H1 (cell line): ENCODE data around the gene TMEM135. TPM values are rescaled to one million over a fixed set of nuclear protein-coding genes. Genes with fewer than 3 reads are reported as not detected.

Experiments
- CTCF ChIA-PET: fragments of 300-600 bp; sonication (Branson Sonifier 250); formaldehyde crosslinking; loops from one replicate; lab custom pipeline; 2021; ENCODE audit not compliant: partially characterized antibody; lab: Charles Lee
- POLR2A ChIA-PET: fragments of 300-600 bp; sonication (Branson Sonifier 250); formaldehyde crosslinking; loops from one replicate; lab custom pipeline; 2021; ENCODE audit warnings: inconsistent platforms; ENCODE audit not compliant: partially characterized antibody; lab: Charles Lee
- DNase-seq, 2 experiments: peaks; one replicate each; pipeline versions ENCODE4 v3.0.0 to v3.0.0-alpha.2; 2010 to 2022; ENCODE audit warnings: low spot score in 2 of 2, low read depth in 1 of 2, mixed read lengths in 1 of 2
- FAIRE-seq: peaks from 2 replicates; lab custom pipeline; 2011; peaks lifted over from hg19 to GRCh38; lab: Jason Lieb, UNC
- H2AFZ ChIP-seq: 2 replicates; pipeline ENCODE4 v1.8.1; 2012; ENCODE audit warnings: low read length, inconsistent platforms
- H2AK5ac ChIP-seq: 2 replicates; pipeline ENCODE4 v1.6.1; 2013; ENCODE audit warnings: low read depth, low read length
- H2BK120ac ChIP-seq: replicated peaks from 2 replicates; pipeline ENCODE3; 2013; ENCODE audit warnings: low read depth, low read length, inconsistent platforms
- H2BK12ac ChIP-seq: 2 replicates; pipeline ENCODE4 v1.6.1; 2013; ENCODE audit warnings: low read depth, low read length
- H2BK15ac ChIP-seq: 2 replicates; pipeline ENCODE4 v1.6.1; 2013; ENCODE audit warnings: low read length
- H2BK20ac ChIP-seq: 2 replicates; pipeline ENCODE4 v1.6.1; 2013; ENCODE audit warnings: low read length
- H2BK5ac ChIP-seq: 2 replicates; pipeline ENCODE4 v1.6.1; 2013; ENCODE audit warnings: low read depth, low read length
- H3K14ac ChIP-seq: 2 replicates; pipeline ENCODE4 v1.6.1; 2013; ENCODE audit warnings: inconsistent platforms; ENCODE audit not compliant: insufficient read length
- H3K18ac ChIP-seq: 2 replicates; pipeline ENCODE4 v1.6.1; 2013; ENCODE audit warnings: low read length; ENCODE audit errors: extremely low read depth
- H3K23ac ChIP-seq: 2 replicates; pipeline ENCODE4 v1.6.1; 2013; ENCODE audit warnings: inconsistent platforms; ENCODE audit not compliant: insufficient read length
- H3K23me2 ChIP-seq: 2 replicates; pipeline ENCODE4 v1.6.1; 2013; ENCODE audit warnings: low read depth, low read length
- H3K27ac ChIP-seq: 2 replicates; pipeline ENCODE4 v1.6.1; 2011; ENCODE audit warnings: low read depth, low read length, inconsistent platforms
- H3K27me3 ChIP-seq, 4 experiments: replicated peaks in 1 of 4; 1 replicate in 1 of 4; 2 replicates in 3 of 4; pipeline versions ENCODE4 v1.6.1 to v1.8.1; 2011 to 2013; ENCODE audit warnings: low read length in 3 of 4, mild to moderate bottlenecking in 3 of 4, inconsistent platforms in 2 of 4, mixed read lengths in 2 of 4, moderate library complexity in 1 of 4; ENCODE audit not compliant: control insufficient read depth in 3 of 4, insufficient read depth in 3 of 4; ENCODE audit errors: extremely low read depth in 1 of 4
- H3K36me3 ChIP-seq, 4 experiments: 2 replicates each; pipeline versions ENCODE4 v1.6.1 to v1.8.1; 2011 to 2013; ENCODE audit warnings: mild to moderate bottlenecking in 4 of 4, low read length in 3 of 4, moderate library complexity in 2 of 4, control low read depth in 1 of 4, inconsistent platforms in 1 of 4; ENCODE audit not compliant: insufficient read depth in 4 of 4, control insufficient read depth in 2 of 4
- H3K4ac ChIP-seq: replicated peaks from 2 replicates; pipeline ENCODE3; 2013; ENCODE audit warnings: low read length, low read depth, mixed read lengths, inconsistent platforms; ENCODE audit not compliant: insufficient read length
- H3K4me1 ChIP-seq, 4 experiments: replicated peaks in 1 of 4; 1 replicate in 1 of 4; 2 replicates in 3 of 4; pipeline versions ENCODE4 v1.6.1 to v1.8.1; 2011 to 2013; ENCODE audit warnings: low read length in 3 of 4, inconsistent platforms in 2 of 4, mixed read lengths in 1 of 4; ENCODE audit not compliant: insufficient read depth in 4 of 4, control insufficient read depth in 3 of 4
- H3K4me2 ChIP-seq, 2 experiments: 2 replicates each; pipeline versions ENCODE4 v1.6.1 to v1.8.1; 2011 to 2013; ENCODE audit warnings: low read depth in 2 of 2, low read length in 2 of 2, control low read depth in 1 of 2, inconsistent platforms in 1 of 2, mild to moderate bottlenecking in 1 of 2; ENCODE audit not compliant: insufficient read depth in 1 of 2
- H3K4me3 ChIP-seq, 4 experiments: fragments of 200-600, 300-600 bp in 1 of 4; sonication (generic), shearing (Covaris generic), sonication (Bioruptor Twin) in 1 of 4; 2 replicates each; pipeline versions ENCODE4 v1.5.1 to v1.8.1; 2011 to 2016; ENCODE audit warnings: low read length in 4 of 4, low read depth in 3 of 4, control low read depth in 2 of 4, inconsistent platforms in 2 of 4, mild to moderate bottlenecking in 2 of 4, mixed read lengths in 1 of 4, moderate library complexity in 1 of 4; ENCODE audit not compliant: insufficient read depth in 2 of 4; ENCODE audit errors: extremely low read depth in 1 of 4
- H3K56ac ChIP-seq: replicated peaks from 2 replicates; pipeline ENCODE3; 2013; ENCODE audit warnings: low read depth, mild to moderate bottlenecking, mixed read lengths, low read length, inconsistent platforms; ENCODE audit not compliant: insufficient read length
- H3K79me1 ChIP-seq: 2 replicates; pipeline ENCODE4 v1.6.1; 2013; ENCODE audit warnings: low read depth, low read length, control low read depth
- H3K79me2 ChIP-seq, 2 experiments: 2 replicates each; pipeline versions ENCODE4 v1.6.1 to v1.8.1; 2012 to 2013; ENCODE audit warnings: low read length in 2 of 2, mild to moderate bottlenecking in 2 of 2, inconsistent platforms in 1 of 2; ENCODE audit not compliant: insufficient read depth in 2 of 2, control insufficient read depth in 1 of 2
- H3K9ac ChIP-seq, 4 experiments: replicated peaks in 1 of 4; 1 replicate in 1 of 4; 2 replicates in 3 of 4; pipeline versions ENCODE4 v1.6.1 to v1.8.1; 2011 to 2013; ENCODE audit warnings: low read depth in 3 of 4, low read length in 3 of 4, control low read depth in 2 of 4, mild to moderate bottlenecking in 2 of 4, moderate library complexity in 2 of 4, inconsistent platforms in 1 of 4; ENCODE audit errors: extremely low read depth in 1 of 4
- H3K9me3 ChIP-seq, 2 experiments: 2 replicates each; pipeline versions ENCODE4 v1.6.1 to v1.8.1; 2012 to 2013; ENCODE audit warnings: mild to moderate bottlenecking in 2 of 2, moderate library complexity in 2 of 2, control low read depth in 1 of 2, inconsistent platforms in 1 of 2, low read depth in 1 of 2, low read length in 1 of 2, mixed read lengths in 1 of 2; ENCODE audit not compliant: insufficient read depth in 2 of 2
- H4K20me1 ChIP-seq, 2 experiments: replicated peaks in 1 of 2; 2 replicates each; pipeline versions ENCODE3 to v1.8.1; 2011 to 2013; ENCODE audit warnings: inconsistent platforms in 2 of 2, low read length in 2 of 2, mild to moderate bottlenecking in 1 of 2; ENCODE audit not compliant: insufficient read depth in 2 of 2, control insufficient read depth in 1 of 2
- H4K5ac ChIP-seq: 2 replicates; pipeline ENCODE4 v1.6.1; 2013; ENCODE audit warnings: low read length, low read depth, mixed read lengths, inconsistent platforms; ENCODE audit not compliant: insufficient read length
- H4K8ac ChIP-seq: 2 replicates; pipeline ENCODE4 v1.8.0; 2013; ENCODE audit warnings: mild to moderate bottlenecking, moderate library complexity, low read length, inconsistent platforms; ENCODE audit not compliant: insufficient read depth; ENCODE audit errors: extremely low read depth
- H4K91ac ChIP-seq: replicated peaks from 2 replicates; pipeline ENCODE3; 2013; ENCODE audit warnings: low read length, mixed read lengths, inconsistent platforms; ENCODE audit not compliant: insufficient read length
- HDAC2 ChIP-seq, 2 experiments: fragments of 300-600 bp in 1 of 2; sonication (generic) in 1 of 2; IDR thresholded peaks; 2 replicates each; pipeline ENCODE4 v1.6.1; 2011 to 2012; ENCODE audit warnings: low read depth in 2 of 2, low read length in 2 of 2, mild to moderate bottlenecking in 2 of 2, moderate library complexity in 2 of 2, borderline replicate concordance in 1 of 2, inconsistent platforms in 1 of 2
- KDM5A ChIP-seq: fragments of 200-600 bp; IDR thresholded peaks from 2 replicates; pipeline ENCODE4 v1.7.1; 2012; ENCODE audit warnings: mild to moderate bottlenecking, low read length, inconsistent platforms, mixed read lengths
- SP2 ChIP-seq: IDR thresholded peaks from 2 replicates; pipeline ENCODE4 v1.6.1; 2012; ENCODE audit warnings: mild to moderate bottlenecking, low read length, inconsistent platforms
- WGBS, 2 experiments: shearing (Covaris generic) in 1 of 2; methylation state at CpG; one replicate each; pipeline versions ENCODE4 v1.1.6 to v1.1.7; 2013 to 2015; ENCODE audit warnings: low lambda C conversion rate in 2 of 2, mixed read lengths in 2 of 2, inconsistent platforms in 1 of 2, low coverage in 1 of 2, missing lambda C conversion rate in 1 of 2; ENCODE audit not compliant: insufficient replicate concordance in 2 of 2, insufficient coverage in 1 of 2, insufficient read length in 1 of 2; ENCODE audit errors: extremely low coverage in 1 of 2, missing lambda C conversion rate in 1 of 2; 5-methylcytosine and 5-hydroxymethylcytosine counted together
- polyA plus RNA-seq, 7 experiments: library from polyadenylated mRNA; depleted of rRNA in 3 of 7; stranded (reverse) in 5 of 7; unstranded in 2 of 7; fragments of >200 nt in 5 of 7; fragments of 200-250 nt in 2 of 7; gene quantifications; 1 replicate in 5 of 7; 2 replicates in 1 of 7; 4 replicates in 1 of 7; pipeline versions ENCODE4 v1.2.1 to v1.2.3, GENCODE V29; 2011 to 2013; ENCODE audit warnings: missing spikeins in 2 of 7, mixed read lengths in 2 of 7
- total RNA-seq: library from RNA; stranded (reverse); fragmentation: NEBNext Ultra II Directional; extraction: Animal tissue kit (Norgen Biotek cat#: 25700); gene quantifications from 2 replicates; pipeline ENCODE4 v1.2.1, GENCODE V29; 2021
- TF ChIP-seq, protein P1 (sequence below): IDR thresholded peaks from 2 replicates; pipeline ENCODE4 v1.6.1; 2011; ENCODE audit warnings: low read length, improper control_type of control experiment

The TMEM135 gene
- total and polyA plus RNA-seq, 2 of the 8 experiments (the other 6 are each of a cell fraction or from before 2014, with no cell fraction given) = 9.3 to 31.3 TPM

DNA sequence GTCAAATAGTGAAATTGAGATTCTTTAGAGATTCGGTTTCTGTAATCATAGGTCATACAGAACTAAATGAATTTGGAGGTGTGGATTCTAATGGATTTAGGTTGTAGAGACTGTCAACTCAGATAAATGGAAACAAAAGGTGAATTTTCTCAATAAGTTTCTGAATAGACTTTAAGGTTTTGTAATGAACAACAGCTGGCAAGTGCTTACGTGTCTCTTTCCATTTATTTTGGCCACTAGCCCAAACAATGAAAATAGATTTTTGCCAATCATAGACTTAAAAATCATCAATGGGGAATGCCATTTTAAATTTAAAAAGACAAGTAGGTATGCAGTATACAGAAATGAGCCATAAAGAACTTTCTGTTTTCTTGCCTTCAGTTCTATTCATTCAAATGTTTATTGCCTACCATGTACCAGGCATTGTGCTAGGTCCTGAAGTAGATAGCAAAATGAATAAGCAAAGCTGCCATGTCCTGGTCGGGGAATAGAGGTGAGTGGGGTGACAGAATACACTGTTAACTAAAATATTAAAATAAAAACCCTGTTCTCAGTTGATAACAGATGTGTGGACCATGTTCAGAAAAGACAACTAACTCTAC, 16.9 kb upstream of the TMEM135 start:
- no peak overlapping the region for H3K9ac ChIP-seq
- no peak overlapping the region for H2AK5ac ChIP-seq
- H3K27me3 ChIP-seq = no peaks in the 10 kb centered on the region
- no peaks in the 10 kb centered on the region for H4K20me1 ChIP-seq
- WGBS, 2 experiments = 80% methylated on average over 3 of the region's 3 CpGs; no CpG with 5 or more reads in 1 of the 2 experiments
- no peak overlapping the region for H3K4me3 ChIP-seq
- H3K36me3 ChIP-seq = no peaks in the 10 kb centered on the region
- ChIA-PET CTCF (interaction anchor here (1.0 to 1.1 kb wide), 2 partner anchors 26 to 82 kb away, joined by 3 read pairs; no protein-coding TSS in a partner anchor), POLR2A (no interaction called here)
- H3K27ac ChIP-seq = no peak overlapping the region
- no peak overlapping the region for H3K14ac ChIP-seq
- H3K23me2 ChIP-seq = no peaks in the 10 kb centered on the region
- no peak overlapping the region for H2BK5ac ChIP-seq
- peaks cover 6 to 9% of the 10 kb centered on the region in 2 experiments; a peak in 2 of 4 replicates for H3K9me3 ChIP-seq
- H3K23ac ChIP-seq = no peak overlapping the region
- H2BK20ac ChIP-seq = no peak overlapping the region
- H3K4me1 ChIP-seq = no peaks in the 10 kb centered on the region
- no peak for DNase-seq
- H3K4me2 ChIP-seq = no peak overlapping the region
- TF ChIP-seq SP2 (no peak), KDM5A (no peak), HDAC2 (IDR thresholded peaks at IDR 0.05; ENCODE audit: borderline replicate concordance in 1 of 2, low read depth in 2 of 2, low read length in 2 of 2) (no peak)
- TF ChIP-seq, protein P1, sequence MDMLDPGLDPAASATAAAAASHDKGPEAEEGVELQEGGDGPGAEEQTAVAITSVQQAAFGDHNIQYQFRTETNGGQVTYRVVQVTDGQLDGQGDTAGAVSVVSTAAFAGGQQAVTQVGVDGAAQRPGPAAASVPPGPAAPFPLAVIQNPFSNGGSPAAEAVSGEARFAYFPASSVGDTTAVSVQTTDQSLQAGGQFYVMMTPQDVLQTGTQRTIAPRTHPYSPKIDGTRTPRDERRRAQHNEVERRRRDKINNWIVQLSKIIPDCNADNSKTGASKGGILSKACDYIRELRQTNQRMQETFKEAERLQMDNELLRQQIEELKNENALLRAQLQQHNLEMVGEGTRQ = no peak
- no peaks in the 10 kb centered on the region for H3K79me1 ChIP-seq
- H2BK12ac ChIP-seq = no peak overlapping the region
- no peak overlapping the region for H3K18ac ChIP-seq
- no peak overlapping the region for H2BK15ac ChIP-seq
- H4K8ac ChIP-seq = no peak overlapping the region
- H2BK120ac ChIP-seq = no peak overlapping the region
- no peaks in the 10 kb centered on the region for H3K79me2 ChIP-seq
- no peak overlapping the region for H2AFZ ChIP-seq
- no peak overlapping the region for H3K4ac ChIP-seq
- H4K5ac ChIP-seq = no peak overlapping the region
- H4K91ac ChIP-seq = no peak overlapping the region
- no peak for FAIRE-seq
- no peak overlapping the region for H3K56ac ChIP-seq
